T-helper 2 cell treated with Interferon-gamma antibody and Interleukin-4, amounts not matched to agents 5 μg/mL and 100 μg/mL, for 36 hours (primary cell): ENCODE results near the gene NFIC.
"Not testable (repeated sequence)": the region's sequence is repeated elsewhere in the genome, so short reads cannot be mapped to it uniquely, and the experiment has no call there.

Source experiments
- DNase-seq: peaks from one replicate; pipeline ENCODE4 v3.0.0; 2021; ENCODE audit warnings: low spot score
- H3K27ac Mint-ChIP-seq: one replicate; pipeline ENCODE4 v1.8.0; 2021; ENCODE audit warnings: mild to moderate bottlenecking, mixed read lengths
- H3K27me3 Mint-ChIP-seq: one replicate; pipeline ENCODE4 v1.8.0; 2021; ENCODE audit warnings: low read depth, mixed read lengths
- H3K36me3 Mint-ChIP-seq: one replicate; pipeline ENCODE4 v1.8.0; 2021; ENCODE audit warnings: low read depth, mixed read lengths
- H3K4me1 Mint-ChIP-seq: one replicate; pipeline ENCODE4 v1.8.0; 2021; ENCODE audit warnings: low read depth, mixed read lengths
- H3K4me3 Mint-ChIP-seq: one replicate; pipeline ENCODE4 v1.8.0; 2022; ENCODE audit warnings: mild to moderate bottlenecking, moderate library complexity, mixed read lengths
- H3K9me3 Mint-ChIP-seq: one replicate; pipeline ENCODE4 v1.8.0; 2021; ENCODE audit warnings: mixed read lengths

The NFIC gene

GRCh38 chr19:3368848-3369336 is 2.5 kb downstream of the NFIC start:
- H3K9me3 Mint-ChIP-seq = no peaks in the 10 kb centered on the region
- peaks cover 11% of the 10 kb centered on the region for H3K4me1 Mint-ChIP-seq
- peaks cover 29% of the 10 kb centered on the region for H3K27me3 Mint-ChIP-seq
- H3K27ac Mint-ChIP-seq = no peak overlapping the region
- DNase-seq = no peak
- no peaks in the 10 kb centered on the region for H3K36me3 Mint-ChIP-seq
- peak overlapping the region; percentile 13 for H3K4me3 Mint-ChIP-seq

- peak overlapping the region; percentile 13 for H3K4me3 Mint-ChIP-seq
These were observed 3.2 kb downstream of the NFIC start for GRCh38 chr19:3369337-3370213.

GRCh38 chr19:3370214-3370720 is 3.9 kb downstream of the NFIC start:
- Mint-ChIP-seq H3K9me3 (no peaks in the 10 kb centered on the region), H3K4me3 (no peak overlapping the region), H3K4me1 (peaks cover 10% of the 10 kb centered on the region), H3K27ac (no peak overlapping the region), H3K36me3 (no peaks in the 10 kb centered on the region), H3K27me3 (peaks cover 22% of the 10 kb centered on the region)
- no peak for DNase-seq

More at GRCh38 chr19:3369337-3370213, 3.2 kb downstream of the NFIC start:
- DNase-seq = no peak
- H3K27me3 Mint-ChIP-seq = peaks cover 26% of the 10 kb centered on the region
- H3K9me3 Mint-ChIP-seq = no peaks in the 10 kb centered on the region
- no peaks in the 10 kb centered on the region for H3K36me3 Mint-ChIP-seq
- H3K4me1 Mint-ChIP-seq = peaks cover 11% of the 10 kb centered on the region
- no peak overlapping the region for H3K27ac Mint-ChIP-seq

GRCh38 chr19:3370728-3371591 is 4.6 kb downstream of the NFIC start:
- Mint-ChIP-seq H3K27me3 (peaks cover 17% of the 10 kb centered on the region), H3K4me1 (peaks cover 5% of the 10 kb centered on the region), H3K4me3 (no peak overlapping the region), H3K9me3 (no peaks in the 10 kb centered on the region), H3K36me3 (no peaks in the 10 kb centered on the region), H3K27ac (no peak overlapping the region)
- no peak for DNase-seq

- peaks cover 5% of the 10 kb centered on the region for H3K4me1 Mint-ChIP-seq
- H3K36me3 Mint-ChIP-seq = no peaks in the 10 kb centered on the region
- no peak overlapping the region for H3K27ac Mint-ChIP-seq
- H3K27me3 Mint-ChIP-seq = peaks cover 15% of the 10 kb centered on the region
- no peaks in the 10 kb centered on the region for H3K9me3 Mint-ChIP-seq
- no peak overlapping the region for H3K4me3 Mint-ChIP-seq
- no peak for DNase-seq
These were observed 6.0 kb downstream of the NFIC start for GRCh38 chr19:3372413-3372812.

- Mint-ChIP-seq H3K27ac (no peak overlapping the region), H3K4me3 (no peak overlapping the region), H3K4me1 (peaks cover 2% of the 10 kb centered on the region), H3K9me3 (no peaks in the 10 kb centered on the region), H3K27me3 (peaks cover 2% of the 10 kb centered on the region), H3K36me3 (no peaks in the 10 kb centered on the region)
- no peak for DNase-seq
These were observed 7.6 kb downstream of the NFIC start for GRCh38 chr19:3373971-3374368.

GRCh38 chr19:3374369-3375112 is 8.2 kb downstream of the NFIC start:
- H3K4me1 Mint-ChIP-seq = no peaks in the 10 kb centered on the region
- no peaks in the 10 kb centered on the region for H3K27me3 Mint-ChIP-seq

GRCh38 chr19:3375221-3376090 is 9.1 kb downstream of the NFIC start:
- H3K27me3 Mint-ChIP-seq = no peaks in the 10 kb centered on the region
- H3K9me3 Mint-ChIP-seq = no peaks in the 10 kb centered on the region
- no peaks in the 10 kb centered on the region for H3K4me1 Mint-ChIP-seq
- H3K4me3 Mint-ChIP-seq = no peak overlapping the region
- H3K27ac Mint-ChIP-seq = no peak overlapping the region
- DNase-seq = no peak
- no peaks in the 10 kb centered on the region for H3K36me3 Mint-ChIP-seq

More at GRCh38 chr19:3374369-3375112, 8.2 kb downstream of the NFIC start:
- Mint-ChIP-seq H3K9me3 (no peaks in the 10 kb centered on the region), H3K4me3 (no peak overlapping the region), H3K36me3 (no peaks in the 10 kb centered on the region), H3K27ac (no peak overlapping the region)
- no peak for DNase-seq

GRCh38 chr19:3376091-3376455 is 9.7 kb downstream of the NFIC start:
- DNase-seq, H3K27ac Mint-ChIP-seq, H3K4me1 Mint-ChIP-seq, H3K9me3 Mint-ChIP-seq, H3K4me3 Mint-ChIP-seq, H3K36me3 Mint-ChIP-seq, H3K27me3 Mint-ChIP-seq: not testable (repeated sequence)

GRCh38 chr19:3378352-3379150 is 12.2 kb downstream of the NFIC start:
- Mint-ChIP-seq H3K27ac (no peak overlapping the region), H3K27me3 (no peaks in the 10 kb centered on the region), H3K4me1 (no peaks in the 10 kb centered on the region), H3K4me3 (no peak overlapping the region), H3K9me3 (no peaks in the 10 kb centered on the region), H3K36me3 (no peaks in the 10 kb centered on the region)
- no peak for DNase-seq

GRCh38 chr19:3380829-3381228 is 14.4 kb downstream of the NFIC start:
- Mint-ChIP-seq H3K27me3 (no peaks in the 10 kb centered on the region), H3K36me3 (no peaks in the 10 kb centered on the region), H3K4me1 (no peaks in the 10 kb centered on the region), H3K4me3 (no peak overlapping the region), H3K27ac (no peak overlapping the region), H3K9me3 (no peaks in the 10 kb centered on the region)
- DNase-seq = no peak

- no peaks in the 10 kb centered on the region for H3K27me3 Mint-ChIP-seq
- H3K4me3 Mint-ChIP-seq = no peak overlapping the region
- no peaks in the 10 kb centered on the region for H3K36me3 Mint-ChIP-seq
- no peaks in the 10 kb centered on the region for H3K4me1 Mint-ChIP-seq
- H3K9me3 Mint-ChIP-seq = no peaks in the 10 kb centered on the region
- no peak for DNase-seq
- no peak overlapping the region for H3K27ac Mint-ChIP-seq
These were observed 15.5 kb downstream of the NFIC start for GRCh38 chr19:3381701-3382372.
